Measurements from ENCODE around the gene CERS6.

GRCh38 chr2:168802859-168803725 is 347.0 kb downstream of the CERS6 start:
- no peak for TF ChIP-seq CTCF (IDR thresholded peaks at IDR 0.05)
- TF ChIP-seq ZFX (IDR thresholded peaks at IDR 0.05; ENCODE audit: borderline replicate concordance) = no peak

Measured in 22Rv1 (cell line).